A549 (cell line): ENCODE data around the gene ADAMTS19. TPM values are rescaled to one million over a fixed set of nuclear protein-coding genes. Genes with fewer than 3 reads are reported as not detected.

Source experiments
- ATAC-seq, 2 experiments: fragments of 200-7000 bp in 1 of 2; fragments of >200 bp in 1 of 2; cut with Nextera tagmentation in 1 of 2; cut with Tn5 transposase in 1 of 2; 3 replicates each; pipeline versions ENCODE4 v1.8.0 to v1.9.1; 2018 to 2020; ENCODE audit warnings: mild to moderate bottlenecking in 1 of 2, moderate library complexity in 1 of 2
- CTCF ChIA-PET: fragments of 300-600 bp; sonication (Branson Sonifier 250); formaldehyde crosslinking; extraction: SDS; loops from one replicate; lab custom pipeline; 2021; ENCODE audit warnings: antibody characterized with exemption, inconsistent platforms; lab: Yijun Ruan, JAX
- POLR2A ChIA-PET: fragments of 350-600 bp; formaldehyde crosslinking; extraction: SDS; loops from one replicate; lab custom pipeline; 2021; ENCODE audit warnings: antibody characterized with exemption, inconsistent platforms; lab: Yijun Ruan, JAX
- DNase-seq, 2 experiments: peaks; one replicate each; pipeline versions ENCODE4 v3.0.0 to v3.0.0-alpha.2; 2011 to 2016; ENCODE audit warnings: low read depth in 1 of 2, low spot score in 1 of 2
- FAIRE-seq: peaks from 2 replicates; lab custom pipeline; 2011; peaks lifted over from hg19 to GRCh38; lab: Jason Lieb, UNC
- H3K27ac ChIP-seq, 2 experiments: fragments of >200 bp; sonication (Bioruptor Twin); formaldehyde crosslinking; 3 replicates each; pipeline ENCODE4 v1.5.1; 2016 to 2017
- H3K4me1 ChIP-seq: fragments of >200 bp; sonication (Bioruptor Twin); formaldehyde crosslinking; 3 replicates; pipeline ENCODE4 v1.6.1; 2016
- H3K4me2 ChIP-seq: fragments of >200 bp; sonication (Bioruptor Twin); formaldehyde crosslinking; 3 replicates; pipeline ENCODE4 v1.6.1; 2016
- H3K4me3 ChIP-seq: fragments of >200 bp; sonication (Bioruptor Twin); formaldehyde crosslinking; 3 replicates; pipeline ENCODE4 v1.5.1; 2016
- H3K9me3 ChIP-seq: fragments of >200 bp; sonication (Bioruptor Twin); formaldehyde crosslinking; 3 replicates; pipeline ENCODE4 v1.6.1; 2016
- CHD4 ChIP-seq: fragments of 200-600 bp; sonication (generic); IDR thresholded peaks from 2 replicates; pipeline ENCODE4 v1.6.1; 2016; ENCODE audit warnings: antibody characterized with exemption, mild to moderate bottlenecking, borderline replicate concordance
- CTCF ChIP-seq: fragments of >200 bp; sonication (Bioruptor Twin); formaldehyde crosslinking; IDR thresholded peaks from 3 replicates; pipeline ENCODE4 v1.5.1; 2016
- EHF ChIP-seq: fragments of 250-450 bp; sonication (Bioruptor Pico); IDR thresholded peaks from 2 replicates; pipeline ENCODE4 v1.5.0; 2020; ENCODE audit warnings: mild to moderate bottlenecking
- EP300 ChIP-seq, 2 experiments: fragments of >200 bp; sonication (Bioruptor Twin); formaldehyde crosslinking; IDR thresholded peaks; 2 replicates in 1 of 2; 3 replicates in 1 of 2; pipeline ENCODE4 v1.6.1; 2016 to 2017
- FOSL2 ChIP-seq, 2 experiments: fragments of 450-650 bp in 1 of 2; fragments of >200 bp in 1 of 2; sonication (Bioruptor Twin) in 1 of 2; formaldehyde crosslinking; IDR thresholded peaks; 2 replicates each; pipeline versions ENCODE4 v1.5.0 to v1.6.1; 2016 to 2020; ENCODE audit warnings: mild to moderate bottlenecking in 1 of 2, moderate library complexity in 1 of 2
- FOXS1 ChIP-seq: fragments of 250-450 bp; sonication (Bioruptor Pico); IDR thresholded peaks from 2 replicates; pipeline ENCODE4 v1.5.0; 2020; ENCODE audit warnings: mild to moderate bottlenecking, moderate library complexity
- HDAC2 ChIP-seq: fragments of 200-600 bp; sonication (generic); IDR thresholded peaks from 2 replicates; pipeline ENCODE4 v1.6.1; 2016
- HEYL ChIP-seq: fragments of 250-450 bp; sonication (Bioruptor Pico); IDR thresholded peaks from 2 replicates; pipeline ENCODE4 v1.8.0; 2021; ENCODE audit warnings: mild to moderate bottlenecking, moderate library complexity
- HOXA7 ChIP-seq: fragments of 250-450 bp; sonication (Bioruptor Pico); IDR thresholded peaks from 2 replicates; pipeline ENCODE4 v1.5.0; 2020; ENCODE audit warnings: mild to moderate bottlenecking, moderate library complexity
- HOXB13 ChIP-seq: fragments of 250-450 bp; sonication (Bioruptor Pico); IDR thresholded peaks from 2 replicates; pipeline ENCODE4 v1.5.0; 2020; ENCODE audit warnings: low read depth, mild to moderate bottlenecking, moderate library complexity
- HOXB5 ChIP-seq: fragments of 250-450 bp; sonication (Bioruptor Pico); IDR thresholded peaks from 2 replicates; pipeline ENCODE4 v1.5.0; 2020; ENCODE audit warnings: mild to moderate bottlenecking, moderate library complexity
- JUNB ChIP-seq: fragments of >200 bp; sonication (Bioruptor Twin); formaldehyde crosslinking; IDR thresholded peaks from 2 replicates; pipeline ENCODE4 v1.6.1; 2016
- KDM1A ChIP-seq: fragments of 200-600 bp; sonication (generic); IDR thresholded peaks from 2 replicates; pipeline ENCODE4 v1.6.1; 2016; ENCODE audit warnings: low read depth, mild to moderate bottlenecking
- KDM5A ChIP-seq: fragments of 200-600 bp; sonication (generic); IDR thresholded peaks from 2 replicates; pipeline ENCODE4 v1.6.1; 2016; ENCODE audit warnings: antibody characterized with exemption, mild to moderate bottlenecking
- MAX ChIP-seq: IDR thresholded peaks from 2 replicates; pipeline ENCODE4 v1.6.1; 2012
- MAZ ChIP-seq: fragments of 150-350 bp; IDR thresholded peaks from 2 replicates; pipeline ENCODE4 v1.6.1; 2014; ENCODE audit warnings: antibody characterized with exemption, low read depth, low read length, borderline replicate concordance
- PHF8 ChIP-seq: fragments of 200-600 bp; sonication (generic); IDR thresholded peaks from 2 replicates; pipeline ENCODE4 v1.6.1; 2016; ENCODE audit warnings: low read depth, mild to moderate bottlenecking, antibody characterized with exemption, moderate library complexity, borderline replicate concordance
- POLR2AphosphoS2 ChIP-seq: conservative IDR thresholded peaks from 2 replicates; pipeline ENCODE4 v1.6.1; 2012; ENCODE audit warnings: low read length, improper control_type of control experiment, inconsistent platforms
- RAD21 ChIP-seq, 2 experiments: fragments of >200 bp in 1 of 2; sonication (Bioruptor Twin) in 1 of 2; formaldehyde crosslinking in 1 of 2; IDR thresholded peaks in 1 of 2; conservative IDR thresholded peaks in 1 of 2; 2 replicates in 1 of 2; 3 replicates in 1 of 2; pipeline ENCODE4 v1.6.1; 2012 to 2018; ENCODE audit warnings: inconsistent platforms in 1 of 2
- RARB ChIP-seq: fragments of 250-450 bp; sonication (Bioruptor Pico); IDR thresholded peaks from 2 replicates; pipeline ENCODE4 v1.8.0; 2021; ENCODE audit warnings: mild to moderate bottlenecking, moderate library complexity
- RCOR1 ChIP-seq: fragments of 150-350 bp; IDR thresholded peaks from 2 replicates; pipeline ENCODE4 v1.6.1; 2014; ENCODE audit warnings: antibody characterized with exemption, low read length, low read depth
- RFX5 ChIP-seq: fragments of 450-650 bp; IDR thresholded peaks from 2 replicates; pipeline ENCODE4 v1.7.1; 2014; ENCODE audit warnings: antibody characterized with exemption, mild to moderate bottlenecking, moderate library complexity
- SREBF2 ChIP-seq: fragments of 450-650 bp; IDR thresholded peaks from 2 replicates; pipeline ENCODE4 v1.6.1; 2014; ENCODE audit warnings: mild to moderate bottlenecking, moderate library complexity
- USF2 ChIP-seq: fragments of 450-650 bp; IDR thresholded peaks from 2 replicates; pipeline ENCODE4 v1.6.1; 2014; ENCODE audit warnings: antibody characterized with exemption
- ZNF302 ChIP-seq: fragments of 250-450 bp; sonication (Bioruptor Pico); IDR thresholded peaks from 2 replicates; pipeline ENCODE4 v1.9.0; 2021; ENCODE audit warnings: inconsistent platforms, mild to moderate bottlenecking, moderate library complexity
- ZSCAN20 ChIP-seq: fragments of 250-450 bp; sonication (Bioruptor Pico); IDR thresholded peaks from 2 replicates; pipeline ENCODE4 v1.8.0; 2022; ENCODE audit warnings: mild to moderate bottlenecking, moderate library complexity
- WGBS: methylation state at CpG from one replicate; pipeline ENCODE4 v1.1.6; 2017; ENCODE audit errors: missing lambda C conversion rate; 5-methylcytosine and 5-hydroxymethylcytosine counted together
- polyA plus RNA-seq, 4 experiments: library from polyadenylated mRNA; depleted of rRNA in 3 of 4; stranded (reverse); fragments of >200 nt; fragmentation: RNase III in 1 of 4; extraction: RNeasy Plus Mini Kit Qiagen cat#74134 plus additional on column Dnase treatment in 1 of 4; gene quantifications; 2 replicates in 3 of 4; 3 replicates in 1 of 4; pipeline ENCODE4 v1.2.3, GENCODE V29; 2011 to 2017

Gene ADAMTS19
- polyA plus RNA-seq, 2 of the 4 experiments (the other 2 are of a cell fraction): not detected

- no peak overlapping the region for H3K4me3 ChIP-seq
- H3K27ac ChIP-seq: no peak overlapping the region
- no peak for FAIRE-seq
- H3K4me2 ChIP-seq: no peak overlapping the region
- POLR2A ChIA-PET: no interaction called here
- no peak for DNase-seq
- H3K4me1 ChIP-seq: no peaks in the 10 kb centered on the region
- ATAC-seq: no peak
- TF ChIP-seq ZSCAN20 (CRISPR knock-in tag): no peak
- TF ChIP-seq EP300 (IDR thresholded peaks at IDR 0.05): no peak
- no peak for TF ChIP-seq CTCF
- TF ChIP-seq EHF (CRISPR knock-in tag): no peak
- TF ChIP-seq HOXB5 (CRISPR knock-in tag): no peak
- TF ChIP-seq JUNB: no peak
- no peak for TF ChIP-seq FOSL2 (IDR thresholded peaks at IDR 0.05)
- TF ChIP-seq FOSL2 (CRISPR knock-in tag; IDR thresholded peaks at IDR 0.05): no peak
- TF ChIP-seq HDAC2: no peak
- no peak for TF ChIP-seq CHD4
- TF ChIP-seq RCOR1: no peak
- TF ChIP-seq KDM1A: no peak
- TF ChIP-seq MAX: no peak
- no peaks in the 10 kb centered on the region for H3K9me3 ChIP-seq
- CTCF ChIA-PET: no interaction called here
Measured at GRCh38 chr5:129689045-129689444, 228.9 kb downstream of the ADAMTS19 start.

GRCh38 chr5:129691220-129691619 lies 231.1 kb downstream of the ADAMTS19 start:
- FAIRE-seq (no peak), DNase-seq (no peak), ATAC-seq (no peak)
- TF ChIP-seq HOXB13 (CRISPR knock-in tag) (no peak), RAD21 (conservative IDR thresholded peaks at IDR 0.05 in 1 of 2, IDR thresholded peaks at IDR 0.05 in 1 of 2) (no peak), HEYL (CRISPR knock-in tag) (no peak), KDM1A (no peak), FOXS1 (CRISPR knock-in tag) (no peak), EHF (CRISPR knock-in tag) (no peak), FOSL2 (IDR thresholded peaks at IDR 0.05) (no peak), FOSL2 (CRISPR knock-in tag; IDR thresholded peaks at IDR 0.05) (no peak), ZNF302 (CRISPR knock-in tag) (no peak), PHF8 (no peak), POLR2AphosphoS2 (no peak), USF2 (no peak), HOXA7 (CRISPR knock-in tag) (no peak), SREBF2 (no peak), JUNB (no peak), RARB (no peak), MAZ (no peak), HOXB5 (CRISPR knock-in tag) (no peak), KDM5A (no peak), RFX5 (no peak)
- CTCF ChIA-PET: no interaction called here
- Histone ChIP-seq H3K4me1 (no peaks in the 10 kb centered on the region), H3K27ac (no peak overlapping the region), H3K9me3 (no peaks in the 10 kb centered on the region), H3K4me2 (no peak overlapping the region), H3K4me3 (no peak overlapping the region)
- POLR2A ChIA-PET: no interaction called here
- WGBS: 5% methylated on average over 1 of the region's 1 CpG
